22Rv1 (cell line): ENCODE data around the gene ELMO3.

Source experiments
- ZFX ChIP-seq: fragments of 450-650 bp; IDR thresholded peaks from 2 replicates; pipeline ENCODE4 v1.6.1; 2017; ENCODE audit warnings: antibody characterized with exemption, borderline replicate concordance
- TF ChIP-seq, protein P1 (sequence below): fragments of 450-650 bp; IDR thresholded peaks from 2 replicates; pipeline ENCODE4 v1.5.1; 2017; ENCODE audit warnings: mild to moderate bottlenecking

- TF ChIP-seq, protein P1, sequence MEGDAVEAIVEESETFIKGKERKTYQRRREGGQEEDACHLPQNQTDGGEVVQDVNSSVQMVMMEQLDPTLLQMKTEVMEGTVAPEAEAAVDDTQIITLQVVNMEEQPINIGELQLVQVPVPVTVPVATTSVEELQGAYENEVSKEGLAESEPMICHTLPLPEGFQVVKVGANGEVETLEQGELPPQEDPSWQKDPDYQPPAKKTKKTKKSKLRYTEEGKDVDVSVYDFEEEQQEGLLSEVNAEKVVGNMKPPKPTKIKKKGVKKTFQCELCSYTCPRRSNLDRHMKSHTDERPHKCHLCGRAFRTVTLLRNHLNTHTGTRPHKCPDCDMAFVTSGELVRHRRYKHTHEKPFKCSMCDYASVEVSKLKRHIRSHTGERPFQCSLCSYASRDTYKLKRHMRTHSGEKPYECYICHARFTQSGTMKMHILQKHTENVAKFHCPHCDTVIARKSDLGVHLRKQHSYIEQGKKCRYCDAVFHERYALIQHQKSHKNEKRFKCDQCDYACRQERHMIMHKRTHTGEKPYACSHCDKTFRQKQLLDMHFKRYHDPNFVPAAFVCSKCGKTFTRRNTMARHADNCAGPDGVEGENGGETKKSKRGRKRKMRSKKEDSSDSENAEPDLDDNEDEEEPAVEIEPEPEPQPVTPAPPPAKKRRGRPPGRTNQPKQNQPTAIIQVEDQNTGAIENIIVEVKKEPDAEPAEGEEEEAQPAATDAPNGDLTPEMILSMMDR: no peak
- TF ChIP-seq ZFX: no peak
Observed at GRCh38 chr16:67195676-67196075, 3.3 kb upstream of the ELMO3 start.
